Measurements from ENCODE around the gene TAF15.

Gene TAF15

GRCh38 chr17:35788477-35789368 is 20.6 kb upstream of the TAF15 start:
- DNase-seq = no peak

GRCh38 chr17:35790841-35791240 is 18.4 kb upstream of the TAF15 start:
- no peak for DNase-seq

GRCh38 chr17:35791681-35792350 is 17.5 kb upstream of the TAF15 start:
- DNase-seq = no peak

DNA sequence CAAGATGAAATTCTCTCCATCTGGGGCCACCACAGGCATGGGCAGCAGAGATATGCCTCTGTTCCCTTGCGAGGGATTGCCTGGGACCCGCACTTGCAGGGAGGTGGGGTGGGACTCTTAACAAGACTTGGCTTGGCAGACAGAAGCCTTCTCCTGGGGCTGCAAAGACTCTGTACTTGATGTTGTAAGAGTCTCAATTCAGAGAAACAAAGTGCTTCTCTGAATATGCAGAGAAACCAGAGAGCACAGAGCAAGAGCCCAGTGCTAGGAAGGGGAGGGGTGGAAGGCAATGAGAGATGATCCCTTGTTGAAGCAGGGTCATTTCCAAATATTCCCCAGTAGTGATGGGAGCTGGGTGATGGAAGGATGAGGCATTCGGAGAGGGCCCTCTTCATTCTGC is 16.0 kb upstream of the TAF15 start:
- DNase-seq = no peak

DNA sequence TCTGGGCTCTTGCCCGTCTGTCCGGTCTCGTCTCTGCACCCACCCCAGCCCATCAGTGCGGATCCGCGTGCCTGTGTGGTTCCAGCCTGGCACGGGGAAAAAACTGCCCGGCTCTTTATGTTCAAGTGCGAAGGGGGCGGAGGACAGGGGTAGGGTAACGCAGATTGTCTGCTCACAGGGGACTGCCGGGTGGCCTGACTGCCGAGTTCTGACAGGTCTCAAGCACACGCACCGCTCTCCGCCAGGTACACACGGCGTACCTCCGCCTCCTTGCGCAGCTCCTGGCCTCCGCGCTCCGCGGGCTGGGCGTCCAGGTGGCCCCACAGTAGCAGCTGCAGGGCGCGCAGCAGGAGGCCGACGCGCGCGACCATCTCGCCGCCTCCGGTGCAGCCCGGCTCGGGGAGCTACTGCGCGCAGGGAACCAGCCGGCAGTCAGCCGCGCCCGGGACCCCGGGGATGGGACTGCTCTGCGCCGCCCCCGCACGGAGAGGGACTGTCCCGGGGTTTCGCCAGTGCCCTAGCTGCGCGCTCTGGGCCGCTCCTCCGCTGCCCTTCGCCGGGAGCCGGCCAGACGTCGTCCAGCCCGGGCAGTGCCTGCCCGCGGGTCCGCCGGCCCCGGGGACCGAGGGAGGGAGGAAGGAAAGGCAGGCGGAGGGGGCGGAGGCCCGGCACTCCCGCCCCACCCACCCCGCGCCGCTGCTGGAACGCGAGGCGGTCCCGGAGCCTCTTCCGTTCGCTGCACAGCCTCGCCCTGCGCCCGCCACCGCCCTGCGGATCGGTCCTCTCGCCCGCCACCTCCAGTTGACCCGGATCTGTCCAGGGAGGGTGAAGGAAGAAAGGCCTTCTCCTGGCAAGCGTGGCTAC is 14.0 kb upstream of the TAF15 start, which contains the start of gene MMP28:
Gene MMP28 (minus strand): TSS at position 635 of the 864 bp plus-strand sequence. CDS start 264 bp downstream, at position 371.
- peak; percentile 68 for DNase-seq

DNA sequence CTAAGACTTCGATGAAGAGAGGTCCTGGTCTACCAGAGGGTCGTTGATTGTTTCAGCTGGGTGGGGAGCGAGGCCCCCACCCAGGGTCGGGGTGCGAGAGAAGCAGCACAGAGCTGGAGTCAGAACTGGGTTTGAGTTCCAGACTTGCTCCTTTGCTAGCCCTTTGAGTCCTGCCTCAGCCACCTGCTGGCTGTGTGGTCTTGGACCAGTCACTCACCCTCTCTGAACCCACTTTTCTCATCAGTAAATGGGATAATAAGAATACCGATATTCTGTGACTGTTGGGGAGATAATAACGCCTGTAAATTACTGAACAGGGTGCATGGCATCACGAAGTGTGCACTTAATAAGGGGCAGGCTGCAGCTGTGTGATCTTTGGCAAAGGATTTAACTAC is 13.4 kb upstream of the TAF15 start:
- no peak for DNase-seq

DNA sequence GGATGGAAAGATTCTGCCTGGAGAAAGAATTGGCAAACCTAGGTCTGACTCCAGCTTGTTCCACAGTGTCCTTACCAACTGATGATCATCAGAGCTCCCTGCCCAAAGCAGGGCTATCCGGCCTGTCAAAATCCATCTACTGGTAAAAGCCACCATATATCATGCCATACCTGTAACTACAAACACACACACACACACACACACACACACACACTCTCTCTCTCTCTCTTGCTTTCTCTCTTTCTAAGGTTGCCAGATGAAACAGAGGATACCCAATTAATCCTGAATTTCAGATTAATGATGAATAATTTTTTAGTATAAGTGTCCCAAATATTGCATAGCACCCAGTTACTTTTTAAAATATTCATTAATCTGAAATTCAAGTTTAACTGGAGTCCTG is 12.3 kb upstream of the TAF15 start:
- DNase-seq = no peak

- no peak for DNase-seq
Observed at GRCh38 chr17:35797370-35797769, 11.9 kb upstream of the TAF15 start.

DNA sequence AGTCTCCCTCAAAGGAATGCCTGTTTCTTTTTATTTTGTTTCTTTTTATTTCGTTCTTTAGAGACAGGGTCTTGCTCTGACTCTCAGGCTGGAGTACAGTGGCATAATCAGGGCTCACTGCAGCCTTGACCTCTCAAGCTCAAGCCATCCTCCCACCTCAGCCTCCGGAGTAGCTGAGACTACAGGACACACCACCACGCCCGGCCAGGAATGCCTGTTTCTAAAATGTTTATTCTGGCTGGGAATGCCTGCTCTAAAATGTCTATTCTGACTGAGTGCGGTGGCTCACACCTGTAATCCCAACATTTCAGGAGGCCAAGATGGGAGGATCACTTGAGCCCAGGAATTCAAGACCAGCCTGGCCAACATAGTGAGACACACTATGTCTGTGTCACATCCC is 11.4 kb upstream of the TAF15 start:
- DNase-seq = no peak

DNA sequence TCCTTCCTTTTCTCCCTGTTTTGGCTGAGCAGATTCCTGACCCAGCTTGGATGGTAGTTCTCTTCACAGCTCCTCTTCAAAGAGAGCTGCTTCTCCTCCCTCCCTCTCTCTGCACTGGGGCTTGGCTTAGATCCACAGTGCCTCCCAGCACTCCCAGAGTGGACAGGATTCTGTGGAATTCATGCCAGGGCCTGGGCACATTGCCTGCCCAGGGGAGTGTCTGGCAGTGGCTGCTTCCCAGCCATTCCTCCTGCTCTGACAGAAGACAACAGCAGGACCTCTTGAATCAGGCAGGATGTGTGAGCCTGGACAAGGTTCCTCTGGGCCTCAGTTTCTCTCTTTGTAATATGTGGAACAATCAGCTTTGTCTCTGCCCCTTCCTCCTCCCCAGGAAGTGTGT is 9.3 kb upstream of the TAF15 start:
- no peak for DNase-seq

GRCh38 chr17:35801583-35802224 is 7.6 kb upstream of the TAF15 start:
- peak; percentile 87 for DNase-seq

DNA sequence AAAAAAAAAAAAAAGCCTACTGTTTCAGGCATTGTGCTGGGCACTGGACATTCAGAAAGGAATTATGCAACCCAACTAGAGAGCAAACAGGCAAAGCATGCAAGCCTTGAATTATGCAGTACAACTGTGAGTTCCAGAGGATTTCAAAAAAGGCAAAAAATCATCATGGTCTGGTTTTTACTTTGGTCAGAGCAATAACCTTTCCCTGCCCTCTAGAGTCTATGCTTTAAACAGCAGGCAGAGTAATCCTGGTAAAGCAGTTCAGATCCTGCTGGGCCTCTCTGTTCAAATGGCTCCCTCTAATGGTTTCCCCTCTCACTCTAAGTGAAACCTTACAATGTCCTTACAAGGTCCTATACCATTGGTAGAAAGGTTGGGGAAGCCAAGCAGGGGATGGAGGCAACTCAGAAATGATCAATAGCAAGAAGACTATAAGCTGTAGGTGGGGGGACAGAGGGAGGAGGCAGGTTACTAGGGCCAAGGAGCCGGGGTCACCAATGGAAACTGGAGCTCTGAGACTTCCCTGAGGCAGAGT is 4.6 kb upstream of the TAF15 start:
- peak; percentile 97 for DNase-seq

DNA sequence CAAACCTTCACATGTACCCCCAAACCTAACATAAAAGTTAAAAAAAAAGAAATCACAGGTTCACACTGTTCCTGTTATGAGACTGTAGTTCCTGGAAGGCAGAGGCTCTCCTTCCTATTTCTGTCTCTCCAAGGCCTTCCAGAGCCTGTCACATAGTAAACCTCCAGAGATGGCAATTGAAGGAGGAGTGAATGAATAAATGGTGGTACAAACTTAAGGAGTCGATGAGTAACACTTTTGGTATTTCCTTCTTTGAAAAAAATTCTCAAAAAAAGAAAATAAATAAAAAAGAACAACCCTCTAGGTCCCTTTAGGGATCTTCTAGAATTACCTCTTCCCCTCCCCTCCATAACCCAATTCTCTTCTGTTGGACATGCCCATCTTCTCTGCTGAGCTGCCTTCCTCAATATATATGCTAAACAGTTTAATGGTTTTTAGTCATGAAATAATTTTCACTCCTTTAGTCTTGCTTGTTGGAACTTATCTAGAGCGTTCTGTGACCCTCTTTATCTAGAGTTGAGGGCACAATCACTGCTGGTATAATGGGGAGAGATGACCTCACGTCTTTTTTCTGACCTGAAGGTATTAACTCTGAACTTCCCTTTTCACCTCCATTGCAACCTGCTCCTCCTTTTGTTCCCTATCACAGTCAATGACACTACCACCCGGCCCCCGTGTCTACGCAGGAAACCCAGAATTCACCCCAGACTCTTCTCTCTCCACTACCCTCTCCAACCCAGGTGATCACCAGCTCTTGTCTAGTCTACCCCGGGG is 1.7 kb upstream of the TAF15 start:
- DNase-seq = no peak

GRCh38 chr17:35808240-35808961 is 883 bp upstream of the TAF15 start:
- no peak for DNase-seq

DNA sequence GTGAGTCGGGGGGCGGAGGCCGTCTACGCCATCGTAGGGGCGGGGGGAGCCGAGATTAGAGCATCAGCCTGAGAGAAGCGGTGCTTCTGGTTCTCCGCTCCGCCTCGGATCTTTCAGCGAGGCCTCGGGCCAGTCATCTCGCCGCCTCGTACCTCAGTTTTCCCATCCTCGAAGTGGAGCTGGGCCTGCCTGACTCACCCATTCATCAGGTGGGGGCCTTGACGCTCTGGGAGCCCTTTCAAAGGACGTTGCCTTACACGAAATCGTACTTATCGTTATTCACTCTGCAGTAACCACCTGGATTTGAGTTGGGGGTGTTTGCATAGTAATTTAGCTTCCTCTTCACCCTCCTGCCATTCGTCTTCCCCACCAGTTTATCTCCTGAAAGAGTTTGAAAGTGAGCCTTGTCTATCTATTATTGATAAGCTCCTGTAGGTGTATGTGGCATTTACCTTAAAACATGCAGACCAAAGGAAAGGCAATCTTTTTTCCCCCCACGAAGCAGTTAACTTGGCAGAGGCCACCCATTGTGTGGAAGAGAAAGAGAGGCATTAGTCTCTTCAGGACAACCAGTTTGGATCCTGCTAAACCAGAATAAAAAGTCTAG is 674 bp downstream of the TAF15 start:
- DNase-seq = no peak

DNA sequence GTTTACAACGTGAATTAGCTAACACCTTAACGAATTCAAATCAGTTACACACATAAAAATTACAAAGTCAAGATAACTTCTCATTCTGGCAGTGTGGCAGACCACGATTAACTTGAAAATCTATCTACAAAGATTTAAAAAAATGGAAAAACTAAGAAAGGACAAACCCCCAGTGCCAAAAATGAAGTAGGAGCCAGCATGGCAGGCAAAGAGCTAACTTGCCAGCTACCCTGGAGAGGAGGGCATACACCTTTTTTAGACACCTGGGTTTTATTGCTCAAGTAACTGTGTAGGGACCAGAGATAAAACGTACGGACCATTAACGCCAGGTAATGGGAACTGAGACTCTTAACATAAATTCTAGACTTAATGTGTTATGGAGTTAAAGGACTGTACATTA is 2.5 kb downstream of the TAF15 start:
- no peak for DNase-seq

DNA sequence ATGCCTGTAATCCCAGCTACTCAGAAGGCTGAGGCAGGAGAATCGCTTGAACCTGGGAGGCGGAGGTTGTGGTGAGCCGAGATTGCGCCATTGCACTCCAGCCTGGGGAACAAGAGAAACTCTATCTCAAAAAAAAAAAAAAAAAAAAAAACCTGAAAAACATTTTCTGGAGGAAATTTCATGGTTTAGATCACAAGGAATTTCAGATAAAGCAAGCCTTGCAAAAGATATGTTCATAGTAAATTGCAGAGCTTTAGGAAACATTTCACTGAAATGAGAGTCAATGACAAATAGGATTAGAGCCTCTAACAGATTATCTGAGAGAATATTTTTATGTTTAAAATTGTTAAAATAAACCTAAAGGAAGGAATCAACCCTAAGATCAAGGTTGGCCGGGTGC is 3.2 kb downstream of the TAF15 start:
- no peak for DNase-seq

DNA sequence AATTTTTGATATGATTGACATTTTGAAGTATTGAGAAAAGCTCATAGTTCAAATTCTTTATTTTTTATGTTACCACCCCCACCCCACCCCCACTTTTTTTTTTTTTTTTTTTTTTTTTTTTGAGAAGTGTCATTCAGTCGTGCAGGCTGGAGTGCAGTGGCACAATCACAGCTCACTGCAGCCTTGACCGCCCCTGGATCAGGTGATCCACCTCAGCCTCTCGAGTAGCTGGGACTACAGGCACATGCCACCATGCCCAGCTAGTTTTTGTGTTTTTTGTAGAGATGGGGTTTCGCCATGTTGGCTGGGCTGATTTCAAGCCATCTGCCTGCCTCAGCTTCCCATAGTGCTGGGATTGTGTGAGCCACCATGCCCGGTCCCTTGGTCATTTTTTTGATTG is 7.4 kb downstream of the TAF15 start:
- DNase-seq = no peak

DNA sequence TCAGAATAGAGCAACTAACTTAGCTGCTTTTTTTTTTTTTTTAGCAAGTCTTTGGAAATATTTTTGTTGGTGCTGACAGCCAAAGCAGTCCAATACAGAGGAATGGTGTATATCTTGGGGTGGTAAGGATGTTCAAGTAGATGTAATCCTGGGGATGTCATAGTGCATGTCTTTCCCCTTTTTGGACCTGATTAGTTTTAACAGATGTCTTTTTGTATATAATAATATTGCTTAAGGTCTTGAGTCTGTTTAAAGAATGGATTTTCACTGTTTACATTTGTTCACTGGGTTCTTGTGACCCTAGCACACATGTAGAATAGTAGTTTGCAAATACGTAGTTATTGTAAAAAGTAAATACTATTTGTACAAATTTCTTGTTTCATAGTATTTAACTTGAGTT is 7.9 kb downstream of the TAF15 start:
- no peak for DNase-seq

- DNase-seq = no peak
Observed at GRCh38 chr17:35819455-35819854, 10.2 kb downstream of the TAF15 start.

GRCh38 chr17:35821308-35821707 is 12.0 kb downstream of the TAF15 start:
- no peak for DNase-seq

All from hematopoietic multipotent progenitor cell treated with erythropoietin and hydrocortisone succinate and interleukin-3 and kit ligand, for 6 days (in vitro differentiated cells).